Bronchial epithelial cell (primary cell): ENCODE measurements around the gene GRIA4. TPM values are rescaled to one million over a fixed set of nuclear protein-coding genes. Genes with fewer than 3 reads are reported as not detected.

ENCODE experiments used
- DNase-seq: peaks from one replicate; pipeline ENCODE4 v3.0.0-alpha.2; 2010; ENCODE audit warnings: low read depth
- FAIRE-seq: peaks from 2 replicates; lab custom pipeline; 2011; peaks lifted over from hg19 to GRCh38; lab: Jason Lieb, UNC
- H3K27me3 ChIP-seq: 2 replicates; pipeline ENCODE4 v1.5.1; 2011; ENCODE audit warnings: low read length; ENCODE audit not compliant: control insufficient read depth, insufficient read depth
- H3K36me3 ChIP-seq: 2 replicates; pipeline ENCODE4 v1.5.1; 2011; ENCODE audit warnings: low read length; ENCODE audit not compliant: control insufficient read depth, insufficient read depth
- H3K4me3 ChIP-seq: 2 replicates; pipeline ENCODE4 v1.5.1; 2011; ENCODE audit warnings: mild to moderate bottlenecking, low read depth, low read length, control low read depth
- total RNA-seq: library from RNA; depleted of rRNA; stranded (reverse); fragments of >200 nt; gene quantifications from 2 replicates; pipeline ENCODE4 v1.2.1, GENCODE V29; 2014
- TF ChIP-seq, protein P1 (sequence below): IDR thresholded peaks from 2 replicates; pipeline ENCODE4 v1.5.1; 2011; ENCODE audit warnings: mild to moderate bottlenecking, moderate library complexity, low read length, control low read depth, inconsistent platforms; ENCODE audit not compliant: insufficient read depth, severe bottlenecking

Gene GRIA4
- total RNA-seq, 1 donor from 2014 or later, result not detected

- H3K27me3 ChIP-seq, result no peaks in the 10 kb centered on the region
- no peak for DNase-seq
- H3K36me3 ChIP-seq, result no peaks in the 10 kb centered on the region
- TF ChIP-seq, protein P1, sequence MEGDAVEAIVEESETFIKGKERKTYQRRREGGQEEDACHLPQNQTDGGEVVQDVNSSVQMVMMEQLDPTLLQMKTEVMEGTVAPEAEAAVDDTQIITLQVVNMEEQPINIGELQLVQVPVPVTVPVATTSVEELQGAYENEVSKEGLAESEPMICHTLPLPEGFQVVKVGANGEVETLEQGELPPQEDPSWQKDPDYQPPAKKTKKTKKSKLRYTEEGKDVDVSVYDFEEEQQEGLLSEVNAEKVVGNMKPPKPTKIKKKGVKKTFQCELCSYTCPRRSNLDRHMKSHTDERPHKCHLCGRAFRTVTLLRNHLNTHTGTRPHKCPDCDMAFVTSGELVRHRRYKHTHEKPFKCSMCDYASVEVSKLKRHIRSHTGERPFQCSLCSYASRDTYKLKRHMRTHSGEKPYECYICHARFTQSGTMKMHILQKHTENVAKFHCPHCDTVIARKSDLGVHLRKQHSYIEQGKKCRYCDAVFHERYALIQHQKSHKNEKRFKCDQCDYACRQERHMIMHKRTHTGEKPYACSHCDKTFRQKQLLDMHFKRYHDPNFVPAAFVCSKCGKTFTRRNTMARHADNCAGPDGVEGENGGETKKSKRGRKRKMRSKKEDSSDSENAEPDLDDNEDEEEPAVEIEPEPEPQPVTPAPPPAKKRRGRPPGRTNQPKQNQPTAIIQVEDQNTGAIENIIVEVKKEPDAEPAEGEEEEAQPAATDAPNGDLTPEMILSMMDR, result no peak
- H3K4me3 ChIP-seq, result no peak overlapping the region
- FAIRE-seq, result no peak
Observed at GRCh38 chr11:105903113-105903512, 293.2 kb downstream of the GRIA4 start.

DNA sequence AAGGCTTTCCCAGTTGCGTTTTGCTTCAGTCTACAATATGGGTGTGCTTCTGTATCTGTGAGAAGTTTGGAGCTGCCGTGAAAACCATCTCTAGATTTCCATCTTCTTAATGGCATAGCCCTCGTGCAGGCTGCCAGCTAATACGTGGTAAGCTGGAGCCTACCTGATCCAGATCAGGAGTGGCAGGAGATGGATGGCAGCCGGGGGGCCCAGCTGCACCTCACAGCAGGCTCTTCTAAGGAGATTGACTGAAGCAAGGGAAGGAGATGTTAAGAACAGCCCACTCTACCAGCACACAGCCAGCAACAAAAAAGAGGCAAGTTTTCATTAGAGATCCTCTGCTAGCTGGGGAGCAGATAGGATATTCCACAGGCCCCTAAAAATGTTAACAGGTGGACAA lies 296.6 kb downstream of the GRIA4 start:
- Histone ChIP-seq H3K27me3 (no peaks in the 10 kb centered on the region), H3K4me3 (no peak overlapping the region)

DNA sequence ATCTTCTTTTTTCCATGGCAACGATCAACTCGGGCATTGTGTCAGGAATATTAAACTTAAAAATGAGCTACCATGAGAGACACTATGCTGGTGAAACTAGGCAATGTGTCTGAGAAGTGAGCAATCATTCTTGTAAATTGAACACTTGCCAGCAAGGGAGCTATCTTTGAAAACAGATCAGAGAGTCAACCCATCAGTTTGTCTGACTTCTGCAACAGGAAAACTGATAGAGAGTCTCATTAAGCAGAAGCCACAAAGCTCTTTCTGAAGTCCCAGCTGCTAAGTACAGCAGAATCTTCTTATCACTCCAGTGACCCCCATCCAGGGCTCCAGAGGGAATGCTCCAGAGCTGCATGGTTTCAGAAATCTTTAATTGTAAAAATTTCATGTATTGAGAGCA lies 297.4 kb downstream of the GRIA4 start:
- Histone ChIP-seq H3K36me3 (no peaks in the 10 kb centered on the region), H3K27me3 (no peaks in the 10 kb centered on the region), H3K4me3 (no peak overlapping the region)
- TF ChIP-seq, protein P1, result no peak
- FAIRE-seq, result no peak
- DNase-seq, result no peak

More for the DNA sequence above, 296.6 kb downstream of the GRIA4 start:
- no peaks in the 10 kb centered on the region for H3K36me3 ChIP-seq
- DNase-seq (no peak), FAIRE-seq (no peak)
- TF ChIP-seq, protein P1, result no peak

DNA sequence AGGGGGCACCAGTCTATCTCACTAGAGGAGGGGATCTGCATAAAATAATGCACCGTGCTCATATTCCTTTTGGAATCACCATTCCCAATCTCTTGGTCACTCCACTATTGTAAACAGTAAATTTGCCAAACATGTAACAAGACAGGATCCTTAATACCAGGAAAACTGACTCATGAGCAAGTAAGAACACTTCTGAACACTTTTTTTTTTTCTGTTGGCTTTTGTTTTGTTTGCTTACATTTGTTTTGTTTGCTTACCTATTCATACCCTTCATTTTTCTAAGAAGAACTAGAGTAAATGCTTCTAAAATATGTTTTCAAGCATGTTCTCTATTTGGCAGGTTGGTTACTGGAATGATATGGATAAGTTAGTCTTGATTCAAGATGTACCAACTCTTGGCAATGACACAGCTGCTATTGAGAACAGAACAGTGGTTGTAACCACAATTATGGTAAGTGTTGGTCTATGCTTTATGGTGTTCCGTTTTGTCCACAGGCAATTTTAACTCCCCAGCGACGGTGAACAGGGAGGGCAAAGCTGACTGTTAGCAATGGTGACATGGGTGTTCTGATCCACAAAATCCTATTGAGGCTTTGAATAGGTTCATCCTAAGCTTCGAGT lies 300.3 kb downstream of the GRIA4 start:
- Histone ChIP-seq H3K4me3 (no peak overlapping the region), H3K27me3 (no peaks in the 10 kb centered on the region), H3K36me3 (no peaks in the 10 kb centered on the region)
- FAIRE-seq (no peak), DNase-seq (peak; percentile 92)
- TF ChIP-seq, protein P1, result no peak

- Histone ChIP-seq H3K36me3 (no peaks in the 10 kb centered on the region), H3K27me3 (no peaks in the 10 kb centered on the region), H3K4me3 (no peak overlapping the region)
- FAIRE-seq (no peak), DNase-seq (no peak)
- TF ChIP-seq, protein P1, result no peak
Observed at GRCh38 chr11:105911454-105911853, 301.6 kb downstream of the GRIA4 start.

GRCh38 chr11:105912666-105913065 lies 302.8 kb downstream of the GRIA4 start:
- Histone ChIP-seq H3K4me3 (no peak overlapping the region), H3K27me3 (no peaks in the 10 kb centered on the region), H3K36me3 (no peaks in the 10 kb centered on the region)
- TF ChIP-seq, protein P1, result no peak
- DNase-seq (no peak), FAIRE-seq (no peak)
